HCT116 (cell line): Measurements from ENCODE around the gene HPCAL4. TPM values are rescaled to one million over a fixed set of nuclear protein-coding genes. Genes with fewer than 3 reads are reported as not detected.

Experiments used
- ATAC-seq: fragments of 200-7000 bp; cut with Tn5 transposase; 2 replicates; pipeline ENCODE4 v1.9.1; 2020; ENCODE audit warnings: mild to moderate bottlenecking, moderate library complexity
- BruUV-seq: library from RNA; stranded (reverse); fragments of 400-500 nt; replicated peaks from 2 replicates; lab custom pipeline; 2021; lab: Mats Ljungman, UMichigan
- CTCF ChIA-PET: fragments of 300-600 bp; sonication (Branson Sonifier 250); formaldehyde crosslinking; loops from one replicate; lab custom pipeline; 2021; ENCODE audit warnings: antibody characterized with exemption; lab: Charles Lee
- POLR2A ChIA-PET: fragments of 300-600, 350-600 bp; sonication (Branson Sonifier 250); formaldehyde crosslinking; loops from one replicate; lab custom pipeline; 2021; ENCODE audit warnings: antibody characterized with exemption; lab: Charles Lee
- RAD21 ChIA-PET, 2 experiments: fragments of 300-600 bp; sonication (Branson Sonifier 250); formaldehyde crosslinking; loops; one replicate each; lab custom pipeline; 2023; ENCODE audit warnings: low total read pairs in 2 of 2; ENCODE audit not compliant: uncharacterized antibody in 2 of 2, unreplicated experiment in 2 of 2, low non-redundant PET in 1 of 2; lab: Charles Lee
- DNase-seq: peaks from one replicate; pipeline ENCODE4 v3.0.0-alpha.2; 2010; ENCODE audit warnings: low read depth, low spot score
- H2AFZ ChIP-seq: fragments of 200-600 bp; shearing (Covaris generic), sonication (generic); 2 replicates; pipeline ENCODE4 v1.6.1; 2017; ENCODE audit warnings: low read depth, mixed run types, mixed read lengths, antibody characterized with exemption, low read length; ENCODE audit not compliant: poor library complexity, severe bottlenecking
- H3K27ac ChIP-seq: 2 replicates; pipeline ENCODE4 v1.5.1; 2012; ENCODE audit warnings: low read depth, low read length
- H3K27me3 ChIP-seq: fragments of 200-600 bp; sonication (generic); 2 replicates; pipeline ENCODE4 v1.6.1; 2016; ENCODE audit warnings: mixed run types, low read length, mixed read lengths; ENCODE audit not compliant: insufficient read depth
- H3K36me3 ChIP-seq, 2 experiments: fragments of 200-500 bp in 1 of 2; fragments of 200-600 bp in 1 of 2; sonication (Bioruptor generic) in 1 of 2; sonication (generic) in 1 of 2; 2 replicates each; pipeline versions ENCODE4 v1.5.1 to v1.6.1; 2014 to 2016; ENCODE audit warnings: low read length in 2 of 2, inconsistent platforms in 1 of 2, mixed read lengths in 1 of 2, mixed run types in 1 of 2; ENCODE audit not compliant: insufficient read depth in 2 of 2, control insufficient read depth in 1 of 2
- H3K4me1 ChIP-seq, 2 experiments: fragments of 200-600 bp in 1 of 2; sonication (generic) in 1 of 2; 2 replicates each; pipeline versions ENCODE4 v1.5.1 to v1.6.1; 2012 to 2017; ENCODE audit warnings: low read length in 2 of 2, inconsistent platforms in 1 of 2, mild to moderate bottlenecking in 1 of 2, mixed read lengths in 1 of 2, mixed run types in 1 of 2, moderate library complexity in 1 of 2; ENCODE audit not compliant: insufficient read depth in 2 of 2, control insufficient read depth in 1 of 2
- H3K4me2 ChIP-seq: fragments of 200-600 bp; sonication (generic); 2 replicates; pipeline ENCODE4 v1.6.1; 2017; ENCODE audit warnings: mixed run types, low read length, mixed read lengths
- H3K4me3 ChIP-seq, 2 experiments: fragments of 200-600 bp in 1 of 2; sonication (generic) in 1 of 2; replicated peaks in 1 of 2; 2 replicates each; pipeline ENCODE4 v1.5.1; 2011 to 2016; ENCODE audit warnings: low read length in 2 of 2, control low read depth in 1 of 2, low read depth in 1 of 2, mild to moderate bottlenecking in 1 of 2, mixed read lengths in 1 of 2, mixed run types in 1 of 2
- H3K79me2 ChIP-seq: fragments of 200-600 bp; sonication (generic); 2 replicates; pipeline ENCODE4 v1.6.1; 2017; ENCODE audit warnings: mild to moderate bottlenecking, mixed run types, low read length, moderate library complexity, mixed read lengths; ENCODE audit not compliant: insufficient read depth
- H3K9ac ChIP-seq: fragments of 200-600 bp; sonication (generic); 2 replicates; pipeline ENCODE4 v1.6.1; 2016; ENCODE audit warnings: low read length, mixed read lengths
- H3K9me2 ChIP-seq: fragments of 200-600 bp; sonication (generic), shearing (Covaris generic); 2 replicates; pipeline ENCODE4 v1.6.1; 2017; ENCODE audit warnings: mixed run types, mild to moderate bottlenecking, moderate library complexity; ENCODE audit not compliant: insufficient read depth
- H3K9me3 ChIP-seq, 2 experiments: fragments of 200-500 bp in 1 of 2; fragments of 200-600 bp in 1 of 2; sonication (Bioruptor generic) in 1 of 2; sonication (generic) in 1 of 2; 2 replicates each; pipeline ENCODE4 v1.6.1; 2014 to 2017; ENCODE audit warnings: low read length in 2 of 2, mixed read lengths in 2 of 2, inconsistent platforms in 1 of 2, low read depth in 1 of 2, mild to moderate bottlenecking in 1 of 2, mixed run types in 1 of 2, moderate library complexity in 1 of 2; ENCODE audit not compliant: control insufficient read depth in 1 of 2, insufficient read depth in 1 of 2
- H4K20me1 ChIP-seq: fragments of 200-600 bp; sonication (generic), shearing (Covaris generic); 2 replicates; pipeline ENCODE4 v1.6.1; 2017; ENCODE audit warnings: mixed run types, mild to moderate bottlenecking, moderate library complexity; ENCODE audit not compliant: insufficient read depth
- ATF3 ChIP-seq: IDR thresholded peaks from 2 replicates; pipeline ENCODE4 v1.6.1; 2012
- CBX3 ChIP-seq: IDR thresholded peaks from 2 replicates; pipeline ENCODE4 v1.6.1; 2012; ENCODE audit warnings: low read depth
- CEBPB ChIP-seq: IDR thresholded peaks from 2 replicates; pipeline ENCODE4 v1.6.1; 2012; ENCODE audit warnings: low read depth
- EGR1 ChIP-seq: IDR thresholded peaks from 2 replicates; pipeline ENCODE4 v1.6.1; 2012; ENCODE audit warnings: low read depth
- ELF1 ChIP-seq: IDR thresholded peaks from 2 replicates; pipeline ENCODE4 v1.6.1; 2012; ENCODE audit warnings: low read depth, borderline replicate concordance
- EZH2 ChIP-seq: fragments of 200-600 bp; sonication (generic); IDR thresholded peaks from 2 replicates; pipeline ENCODE4 v1.6.1; 2017; ENCODE audit warnings: antibody characterized with exemption, mixed run types
- EZH2phosphoT487 ChIP-seq: fragments of 200-600 bp; IDR thresholded peaks from 2 replicates; pipeline ENCODE4 v1.6.1; 2018; ENCODE audit warnings: antibody characterized with exemption, borderline replicate concordance
- MAX ChIP-seq: IDR thresholded peaks from 2 replicates; pipeline ENCODE4 v1.6.1; 2012
- POLR2A ChIP-seq: IDR thresholded peaks from 2 replicates; pipeline ENCODE4 v1.7.0; 2011; ENCODE audit warnings: borderline replicate concordance; ENCODE audit not compliant: insufficient read depth, insufficient read length; ENCODE audit errors: extremely low read depth
- REST ChIP-seq: IDR thresholded peaks from 2 replicates; pipeline ENCODE4 v1.6.1; 2012; ENCODE audit warnings: low read depth
- SP1 ChIP-seq: IDR thresholded peaks from 2 replicates; pipeline ENCODE4 v1.6.1; 2012; ENCODE audit warnings: low read depth
- SRF ChIP-seq: IDR thresholded peaks from 2 replicates; pipeline ENCODE4 v1.6.1; 2012; ENCODE audit warnings: low read depth
- TCF7L2 ChIP-seq: IDR thresholded peaks from 2 replicates; pipeline ENCODE4 v1.7.0; 2011; ENCODE audit warnings: borderline replicate concordance, inconsistent platforms; ENCODE audit not compliant: insufficient read depth, insufficient read length; ENCODE audit errors: extremely low read depth
- YY1 ChIP-seq: IDR thresholded peaks from 2 replicates; pipeline ENCODE4 v1.6.1; 2011; ENCODE audit warnings: low read length, low read depth, moderate library complexity, mild to moderate bottlenecking; ENCODE audit not compliant: insufficient replicate concordance; ENCODE audit errors: extremely low read depth
- ZBTB33 ChIP-seq: IDR thresholded peaks from 2 replicates; pipeline ENCODE4 v1.6.1; 2011; ENCODE audit warnings: mild to moderate bottlenecking, low read length, moderate library complexity; ENCODE audit not compliant: insufficient replicate concordance; ENCODE audit errors: extremely low read depth
- ZFX ChIP-seq: fragments of 450-650 bp; IDR thresholded peaks from 2 replicates; pipeline ENCODE4 v1.6.1; 2017
- ZNF274 ChIP-seq: fragments of 200-500 bp; sonication (Bioruptor generic); IDR thresholded peaks from 2 replicates; pipeline ENCODE4 v1.6.1; 2014; ENCODE audit warnings: mild to moderate bottlenecking, low read depth, low read length, inconsistent platforms
- intact Hi-C: fragments of 100-400 bp; cut with micrococcal nuclease; formaldehyde crosslinking; loops from 2 replicates; pipeline ENCODE4 v1.10.0; 2022
- total RNA-seq: library from RNA; stranded (reverse); gene quantifications from one replicate; pipeline ENCODE4 v1.2.1, GENCODE V29; 2021; ENCODE audit not compliant: unreplicated experiment

Gene HPCAL4
- total RNA-seq, 1 experiment from 2014 or later: 5.2 TPM

- TF ChIP-seq CBX3: no peak
- no peak for TF ChIP-seq ZBTB33
- no peak for TF ChIP-seq ATF3
- TF ChIP-seq, all 23 proteins: peak for 0
Observed at GRCh38 chr1:39698568-39698967, 7.3 kb upstream of the HPCAL4 start (continued).

GRCh38 chr1:39696448-39696847 lies 5.2 kb upstream of the HPCAL4 start:
- Histone ChIP-seq H3K27me3 (peaks cover 16% of the 10 kb centered on the region; the same call in 1 of the 2 replicates), H2AFZ (no peak overlapping the region), H3K27ac (no peak overlapping the region), H3K9me2 (no peaks in the 10 kb centered on the region), H3K4me1 (peaks cover 0 to 3% of the 10 kb centered on the region in 2 experiments; a peak in 1 of 4 replicates), H3K4me3 (no peak overlapping the region), H3K79me2 (no peaks in the 10 kb centered on the region), H3K9ac (no peak overlapping the region), H3K4me2 (no peak overlapping the region), H3K9me3 (no peaks in the 10 kb centered on the region), H4K20me1 (no peaks in the 10 kb centered on the region), H3K36me3 (no peaks in the 10 kb centered on the region)
- ChIA-PET CTCF (no interaction called here), POLR2A (no interaction called here), RAD21 (interaction anchor here in 1 of 2 experiments (0.6 kb wide), 1 partner anchor 13 kb away, joined by 3 read pairs; no protein-coding TSS in a partner anchor)
- ATAC-seq: no peak
- no TSS peak for BruUV-seq
- TF ChIP-seq YY1 (no peak), EGR1 (no peak), ZFX (no peak), CEBPB (no peak), TCF7L2 (no peak), SP1 (no peak), REST (no peak), SRF (no peak), ZNF274 (no peak), ELF1 (no peak), EZH2 (no peak), ATF3 (no peak), MAX (no peak), POLR2A (no peak), CBX3 (no peak), EZH2phosphoT487 (no peak)
- intact Hi-C loops: no loop called here
- DNase-seq: no peak
